SK-N-SH (cell line): ENCODE data around the gene JAG1.

Experiments
- FOXM1 ChIP-seq: IDR thresholded peaks from 2 replicates; pipeline ENCODE4 v1.4.0; 2012; ENCODE audit warnings: low read depth, mild to moderate bottlenecking
- POLR2AphosphoS5 ChIP-seq: IDR thresholded peaks from 2 replicates; pipeline ENCODE4 v1.6.1; 2012; ENCODE audit warnings: low read depth, low read length
- USF1 ChIP-seq: IDR thresholded peaks from 2 replicates; pipeline ENCODE4 v1.4.0; 2012; ENCODE audit warnings: low read depth, borderline replicate concordance

DNA sequence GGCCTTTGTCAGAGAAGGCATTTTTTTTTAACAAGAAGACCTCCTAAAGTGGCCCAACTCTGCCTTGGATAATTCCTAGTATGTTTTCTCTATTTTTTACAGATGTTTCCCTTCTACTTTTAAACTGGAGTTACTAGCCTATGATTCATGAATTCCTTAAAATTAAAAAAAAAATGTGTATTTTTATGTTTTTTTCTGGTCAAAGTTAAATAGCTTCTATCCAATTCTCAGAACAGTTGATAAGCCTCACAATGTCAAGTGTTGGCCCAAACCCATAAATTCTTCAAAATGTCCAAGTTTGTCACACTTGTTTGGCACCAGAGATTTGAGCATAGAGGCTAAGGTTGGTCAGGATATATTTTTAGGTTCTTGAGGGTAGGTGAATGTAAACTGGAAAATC lies 64.0 kb downstream of the JAG1 start:
- no peak for TF ChIP-seq USF1
- TF ChIP-seq FOXM1: no peak
- TF ChIP-seq POLR2AphosphoS5: no peak
